ENCODE results near the gene STRIP1. TPM values are rescaled to one million over a fixed set of nuclear protein-coding genes. Genes with fewer than 3 reads are reported as not detected.

Gene STRIP1
- total and polyA plus RNA-seq, 2 donors (not counting 3 experiments of a cell fraction or from before 2014, with no cell fraction given) = 26.2 to 42.1 TPM

DNA sequence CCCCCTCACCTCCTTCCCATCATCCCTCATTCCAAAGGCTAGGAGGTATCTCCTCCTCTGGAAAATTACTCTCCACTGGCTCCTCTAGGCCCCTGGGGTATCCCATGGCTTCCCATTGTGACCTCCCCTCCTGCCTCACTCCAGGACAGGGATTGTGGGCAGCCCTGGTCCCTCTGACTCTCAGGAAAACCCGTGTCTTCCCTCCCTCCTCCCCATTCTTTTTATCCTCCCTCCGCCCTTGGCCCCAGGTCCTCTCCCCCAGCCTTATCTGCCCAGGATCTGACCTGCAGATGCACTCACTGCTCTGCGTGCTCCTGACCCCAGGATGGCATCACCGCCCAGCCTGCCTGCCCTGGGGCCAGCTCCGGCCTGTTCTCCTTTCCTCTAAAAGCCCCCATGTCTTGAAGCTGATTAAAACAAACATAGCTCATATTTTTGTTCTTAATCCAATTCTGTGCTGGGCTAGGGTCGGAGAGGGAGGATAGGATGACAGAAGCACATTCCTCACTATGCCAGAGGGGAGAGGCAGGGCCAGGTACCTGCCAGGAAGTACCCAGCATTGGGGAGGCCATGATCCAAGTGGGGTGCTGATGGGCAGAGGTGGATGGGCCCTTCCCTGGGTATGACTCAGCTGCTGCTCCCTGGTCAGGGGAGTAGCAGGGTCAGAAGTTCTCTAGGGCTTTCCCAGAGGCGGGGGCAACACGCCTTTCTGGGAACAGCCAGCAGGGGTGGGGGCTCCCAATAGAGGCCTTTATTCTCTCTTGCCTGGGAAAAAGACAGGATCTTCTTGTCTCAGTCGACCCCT, 64.0 kb downstream of the STRIP1 start:
- Histone ChIP-seq H3K9ac (replicated peaks; ENCODE audit: extremely low read depth, insufficient read depth, low read length) (no peak overlapping the region), H3K27me3 (ENCODE audit: control insufficient read depth in 2 of 2, insufficient read depth in 2 of 2, low read length in 2 of 2) (peaks cover 6 to 8% of the 10 kb centered on the region in 2 experiments), H3K4me2 (ENCODE audit: insufficient read depth, low read length) (no peak overlapping the region), H4K20me1 (replicated peaks; ENCODE audit: control insufficient read depth, extremely low read depth, insufficient read depth, low read length) (no peaks in the 10 kb centered on the region), H3K27ac (ENCODE audit: insufficient read depth, low read depth, low read length) (no peak overlapping the region), H3K9me1 (replicated peaks; ENCODE audit: control insufficient read depth, extremely low read depth, insufficient read depth, low read length) (no peaks in the 10 kb centered on the region), H3K4me3 (replicated peaks in 1 of 3; ENCODE audit: insufficient read depth in 1 of 3, low read depth in 1 of 3, low read length in 3 of 3) (no peak overlapping the region), H3K4me1 (ENCODE audit: control insufficient read depth, extremely low read depth, insufficient read depth, low read length) (no peaks in the 10 kb centered on the region), H2AFZ (ENCODE audit: low read depth, low read length) (no peak overlapping the region), H3K9me3 (replicated peaks; ENCODE audit: control insufficient read depth, insufficient read depth, low read length) (no peaks in the 10 kb centered on the region), H3K36me3 (ENCODE audit: control insufficient read depth in 2 of 2, extremely low read depth in 1 of 2, insufficient read depth in 2 of 2, low read length in 2 of 2) (no peaks in the 10 kb centered on the region), H3K79me2 (ENCODE audit: control insufficient read depth, insufficient read depth, low read length) (no peaks in the 10 kb centered on the region)
- CTCF ChIA-PET = interaction anchor here (0.7 to 13.7 kb wide), 3 partner anchors 7 to 16 kb away, joined by 4 to 272 read pairs (median 15); no protein-coding TSS in a partner anchor
- DNase-seq (ENCODE audit: low read depth, low spot score) = no peak
- FAIRE-seq = no peak
- dilution Hi-C loops (cut with MboI; ENCODE audit: extremely low pct_ligation_motif_present, low sequenced_read_pairs) (no loop called here), intact Hi-C loops (cut with micrococcal nuclease) (no loop called here)
- no TSS peak for BruUV-seq (replicated peaks)
- POLR2A ChIA-PET = no interaction called here
- TF ChIP-seq POLR2A (IDR thresholded peaks at IDR 0.05; ENCODE audit: low read depth, low read length) (no peak), MAX (IDR thresholded peaks at IDR 0.05; ENCODE audit: insufficient read depth, insufficient read length) (no peak), POLR2AphosphoS5 (IDR thresholded peaks at IDR 0.05; ENCODE audit: insufficient read depth, low read depth, low read length) (no peak), JUN (IDR thresholded peaks at IDR 0.05; ENCODE audit: borderline replicate concordance, insufficient read depth, insufficient read length, low read depth) (no peak), MYC (IDR thresholded peaks at IDR 0.05; ENCODE audit: low read depth, low read length) (no peak), GATA2 (IDR thresholded peaks at IDR 0.05; ENCODE audit: insufficient read depth, insufficient read length, low read depth, low read length) (no peak), EZH2 (IDR thresholded peaks at IDR 0.05; ENCODE audit: borderline replicate concordance, low read depth, low read length, severe bottlenecking) (no peak), FOS (IDR thresholded peaks at IDR 0.05; ENCODE audit: borderline replicate concordance, insufficient read depth, low read length) (no peak), CTCF (IDR thresholded peaks at IDR 0.05; ENCODE audit: extremely low read depth in 1 of 2, insufficient read depth in 1 of 2, low read depth in 1 of 2, low read length in 2 of 2) (no peak)

Measured in endothelial cell of umbilical vein (primary cell).